NCI-H1436 (cell line): ENCODE measurements around the gene VPS26C.
"Not testable (repeated sequence)": the region's sequence is repeated elsewhere in the genome, so short reads cannot be mapped to it uniquely, and the experiment has no call there.

Source experiments
- DNase-seq: peaks from one replicate; lab custom pipeline; 2025; lab: John Stamatoyannopoulos, UW

The VPS26C gene

DNA sequence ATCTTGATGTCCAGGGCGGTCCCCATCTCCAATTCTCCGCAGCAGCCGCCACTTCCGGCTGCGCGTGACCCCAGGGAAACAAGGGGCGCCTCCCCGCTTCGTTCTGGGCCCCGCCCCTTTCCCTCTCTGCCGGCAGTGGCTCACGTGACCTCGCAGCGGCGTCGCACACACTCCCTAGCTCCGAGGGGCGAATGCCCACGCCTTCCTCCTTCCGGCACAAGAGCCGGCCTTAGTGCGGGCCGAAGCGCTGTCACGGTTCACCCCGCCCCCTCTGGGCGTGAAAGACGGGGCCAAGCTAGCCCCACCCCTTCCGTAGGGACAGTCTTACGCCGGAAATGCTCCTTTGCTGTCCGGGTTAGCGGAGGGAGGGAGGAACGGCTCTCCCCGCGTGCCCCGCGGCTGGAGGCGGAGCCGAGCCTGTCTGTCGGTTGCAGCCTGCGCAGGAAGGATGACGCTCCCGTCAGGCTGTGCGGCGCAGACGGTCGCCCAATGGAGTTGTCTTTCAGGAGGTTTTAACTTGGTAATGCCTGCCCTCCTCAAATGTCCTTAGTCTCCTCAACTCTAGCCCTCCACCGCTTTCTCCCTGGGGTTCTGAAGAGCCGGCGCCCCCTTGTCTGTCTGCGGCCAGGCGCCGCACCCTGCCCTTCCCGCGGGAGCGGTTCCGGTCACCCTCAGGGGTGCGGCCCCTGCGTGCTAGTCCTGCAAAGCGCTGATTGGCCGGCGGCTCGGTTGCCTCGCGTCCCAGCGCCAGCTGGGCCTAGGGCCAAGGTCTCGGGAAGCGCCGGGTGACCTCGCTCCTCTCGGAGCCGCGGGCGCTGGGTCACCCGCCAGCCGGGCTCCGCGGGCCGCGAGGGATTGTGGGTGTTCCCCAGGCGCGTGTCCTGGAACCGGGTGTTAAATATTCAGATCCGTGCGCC lies at the start of gene VPS26C:
Gene VPS26C, minus strand, starts transcription at position 66 of the 917 bp plus-strand sequence. Its CDS starts 40 bp downstream, at position 26.
- peak; percentile 98 for DNase-seq

DNA sequence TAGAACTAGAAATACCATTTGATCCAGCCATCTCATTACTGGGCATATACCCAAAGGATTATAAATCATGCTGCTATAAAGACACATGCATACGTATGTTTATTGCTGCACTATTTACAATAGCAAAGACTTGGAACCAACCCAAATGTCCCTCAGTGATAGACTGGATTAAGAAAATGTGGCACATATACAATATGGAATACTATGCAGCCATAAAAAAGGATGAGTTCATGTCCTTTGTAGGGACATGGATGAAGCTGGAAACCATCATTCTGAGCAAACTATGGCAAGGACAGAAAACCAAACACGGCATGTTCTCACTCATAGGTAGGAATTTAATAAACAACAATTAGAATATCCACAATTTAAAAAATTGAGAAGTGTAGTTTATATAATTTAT lies 48.9 kb upstream of the VPS26C start:
- DNase-seq, result not testable (repeated sequence)

DNA sequence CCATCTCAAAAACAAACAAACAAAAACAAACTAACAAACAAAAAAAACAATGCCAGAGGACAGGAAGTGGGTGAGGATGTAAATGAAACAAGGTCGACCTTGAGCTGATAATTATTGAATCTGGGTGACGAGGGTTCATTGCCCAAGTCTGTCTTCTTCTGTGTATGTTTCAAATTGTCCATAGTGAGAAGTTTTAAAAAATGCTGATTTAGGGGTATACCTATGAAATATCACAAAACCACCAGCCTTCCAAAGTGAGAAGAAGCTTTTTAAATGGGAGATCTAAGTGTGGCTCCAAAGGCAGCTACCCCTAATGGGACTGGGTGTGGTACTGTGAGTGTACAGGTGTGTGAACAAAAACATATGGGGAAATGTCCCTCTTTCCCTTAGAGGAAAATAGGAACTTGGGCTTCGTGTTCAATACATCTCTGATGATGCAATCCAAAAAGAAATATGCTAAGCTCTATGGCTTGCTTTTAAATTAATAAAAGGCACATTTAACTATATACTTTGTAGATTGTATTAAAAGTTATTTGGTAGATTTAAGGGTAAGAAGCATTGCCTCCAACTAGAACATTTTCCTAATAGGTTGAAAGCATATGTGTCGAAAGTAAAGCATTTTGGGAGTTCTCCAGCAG lies 33.1 kb upstream of the VPS26C start:
- DNase-seq, result no peak

DNA sequence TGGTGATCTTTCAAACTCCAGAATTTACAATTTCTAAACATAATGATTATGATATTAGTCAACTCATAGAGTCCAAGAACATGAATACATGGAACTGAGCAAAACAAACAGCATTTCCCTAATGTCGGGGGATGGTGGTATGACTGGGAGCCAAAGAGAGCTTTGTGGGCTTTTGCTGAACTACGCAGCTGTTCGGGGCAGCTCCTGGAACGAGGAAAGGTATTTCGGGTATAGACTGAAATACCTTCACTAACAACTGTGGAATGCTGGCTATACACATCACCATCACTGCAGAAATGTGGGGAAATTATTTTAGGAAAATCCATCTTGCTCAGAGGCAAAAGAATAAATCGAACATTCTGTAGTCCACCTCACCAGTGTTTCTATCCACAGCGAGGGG lies 30.2 kb upstream of the VPS26C start:
- DNase-seq, result no peak

DNA sequence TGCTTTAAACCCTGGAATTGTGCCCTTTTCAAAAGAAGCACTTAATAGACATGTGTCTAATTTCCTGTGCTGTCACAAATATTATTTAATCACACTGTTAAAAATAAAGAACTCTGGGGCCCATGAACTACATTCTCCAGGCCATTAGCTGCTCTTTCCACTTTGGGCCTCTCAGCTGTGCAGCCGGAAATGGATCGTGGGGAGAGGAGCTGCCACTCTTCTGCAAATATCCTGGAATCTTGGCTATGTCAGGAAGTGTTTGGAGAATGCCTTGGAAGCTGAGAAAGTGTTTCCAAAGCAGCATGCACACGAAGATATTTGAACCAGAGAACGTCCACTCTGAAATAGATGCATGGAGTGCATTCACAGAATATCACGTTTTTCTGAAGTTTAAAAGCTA lies 27.5 kb upstream of the VPS26C start:
- DNase-seq, result no peak

DNA sequence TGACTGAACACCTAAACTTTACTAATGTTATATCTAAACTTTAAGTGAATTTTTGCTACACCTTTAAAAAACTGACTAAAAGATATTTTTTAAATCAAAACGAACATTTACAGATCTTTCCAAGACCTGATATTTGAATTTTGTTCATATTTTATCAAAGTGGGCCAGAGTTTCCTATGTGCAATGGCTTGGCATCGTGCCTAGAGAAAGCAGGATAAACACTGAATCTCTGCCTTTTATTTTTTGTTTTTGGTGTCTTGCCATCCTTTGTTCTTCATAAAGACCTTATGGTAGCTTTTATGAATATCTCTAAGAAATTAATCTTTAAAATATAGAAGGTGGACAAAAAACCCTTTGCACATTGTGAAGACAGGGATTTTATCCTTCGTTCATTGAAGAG lies 25.8 kb upstream of the VPS26C start:
- DNase-seq, result no peak

DNA sequence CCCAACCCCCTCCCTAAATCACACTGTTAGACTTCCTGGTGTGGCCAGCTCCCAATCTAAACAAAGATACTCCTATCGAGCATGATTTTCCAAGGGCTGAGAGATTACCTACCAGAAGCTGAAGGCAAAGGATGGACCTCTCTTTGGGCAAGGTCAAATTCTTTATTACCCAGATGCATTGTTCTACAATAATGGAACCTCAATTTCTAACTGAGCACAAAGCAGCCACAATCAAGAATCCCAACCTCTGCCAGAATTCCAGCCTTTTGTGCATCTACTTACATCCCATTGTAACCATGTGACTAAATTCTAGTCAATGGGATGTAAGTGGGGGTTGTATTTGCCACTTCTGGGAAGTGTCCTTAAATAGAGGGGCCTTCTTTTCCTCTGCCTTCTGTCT lies 24.9 kb upstream of the VPS26C start:
- DNase-seq, result no peak

DNA sequence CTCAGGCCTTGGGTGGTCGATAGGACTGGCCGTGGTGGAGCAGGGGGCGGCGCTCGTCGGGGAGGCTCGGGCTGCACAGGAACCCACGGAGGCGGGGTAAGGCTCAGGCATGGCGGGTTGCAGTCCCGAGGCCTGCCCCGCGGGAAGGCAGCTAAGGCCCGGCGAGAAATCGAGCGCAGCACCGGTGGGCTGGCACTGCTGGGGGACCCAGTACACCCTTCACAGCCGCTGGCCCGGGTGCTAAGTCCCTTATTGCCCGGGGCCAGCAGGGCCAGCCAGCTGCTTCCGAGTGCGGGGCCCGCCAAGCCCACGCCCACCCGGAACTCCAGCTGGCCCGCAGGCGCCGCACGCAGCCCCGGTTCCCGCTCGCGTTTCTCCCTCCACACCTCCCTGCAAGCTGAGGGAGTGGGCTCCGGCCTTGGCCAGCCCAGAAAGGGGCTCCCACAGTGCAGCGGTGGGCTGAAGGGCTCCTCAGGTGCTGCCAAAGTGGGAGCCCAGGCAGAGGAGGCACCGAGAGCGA lies 16.1 kb upstream of the VPS26C start:
- DNase-seq, result not testable (repeated sequence)

DNA sequence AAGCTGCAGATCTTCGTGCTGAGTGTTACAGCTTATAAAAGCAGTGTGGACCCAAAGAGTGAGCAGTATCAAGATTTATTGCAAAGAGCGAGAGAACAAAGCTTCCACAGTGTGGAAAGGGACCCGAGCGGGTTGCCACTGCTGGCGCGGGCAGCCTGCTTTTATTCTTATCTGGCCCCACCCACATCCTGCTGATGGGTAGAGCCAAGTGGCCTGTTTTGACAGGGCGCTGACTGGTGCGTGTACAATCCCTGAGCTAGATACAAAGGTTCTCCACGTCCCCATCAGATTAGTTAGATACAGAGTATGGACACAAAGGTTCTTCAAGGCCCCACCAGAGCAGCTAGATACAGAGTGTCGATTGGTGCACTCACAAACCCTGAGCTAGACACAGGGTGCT lies 15.5 kb upstream of the VPS26C start:
- DNase-seq, result not testable (repeated sequence)

DNA sequence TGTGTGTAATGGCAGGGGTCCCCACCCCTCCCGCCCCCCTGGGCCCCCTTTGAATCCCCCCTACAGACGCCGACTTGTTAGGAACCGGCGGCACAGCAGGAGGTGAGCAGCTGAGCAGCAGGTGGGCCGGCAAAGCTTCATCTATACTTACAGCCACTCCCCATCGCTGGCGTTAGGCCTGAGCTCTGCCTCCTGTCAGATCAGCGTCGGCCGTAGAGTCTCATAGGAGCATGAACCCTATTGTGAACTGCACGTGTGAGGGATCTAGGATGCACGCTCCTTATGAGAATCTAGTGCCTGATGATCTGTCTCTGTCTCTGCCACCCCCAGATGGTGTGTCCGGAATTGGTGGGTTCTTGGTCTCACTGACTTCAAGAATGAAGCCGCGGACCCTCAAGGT lies 14.9 kb upstream of the VPS26C start:
- DNase-seq, result peak; percentile 12

DNA sequence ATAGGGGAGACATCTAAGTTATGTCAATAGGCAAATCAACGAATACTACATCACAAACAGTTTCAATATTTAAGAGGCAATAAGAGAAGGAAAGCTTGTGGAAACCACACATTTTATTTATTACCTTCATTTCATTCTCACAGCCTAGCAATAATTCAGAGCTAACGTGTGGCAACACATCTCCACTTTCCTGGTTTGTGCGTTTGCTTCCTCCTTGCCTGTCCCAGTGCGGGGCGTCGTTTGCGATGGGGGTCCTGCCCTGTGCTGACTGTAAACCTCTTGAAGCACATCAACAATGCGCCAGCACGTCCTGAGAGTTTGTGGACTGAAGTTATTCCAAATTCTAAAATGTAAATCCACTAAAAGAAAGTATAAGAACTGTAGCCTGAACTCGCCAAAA lies 14.4 kb upstream of the VPS26C start:
- no peak for DNase-seq

DNA sequence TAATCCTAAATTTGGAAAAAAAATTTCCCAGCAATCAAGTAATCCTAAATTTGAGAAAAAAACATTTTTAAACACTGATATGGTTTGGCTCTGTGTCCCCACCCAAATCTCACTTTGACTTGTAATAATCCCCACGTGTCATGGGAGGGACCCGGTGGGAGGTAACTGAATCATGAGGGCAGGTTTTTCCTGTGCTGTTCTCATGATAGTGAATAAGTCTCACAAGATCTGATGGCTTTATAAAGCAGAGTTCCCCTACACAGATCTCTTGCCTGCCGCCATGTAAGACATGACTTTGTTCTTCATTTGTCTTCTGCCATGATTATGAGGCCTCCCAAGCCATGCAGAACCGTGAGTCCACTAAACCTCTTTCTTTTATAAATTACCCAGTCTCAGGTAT lies 12.1 kb upstream of the VPS26C start:
- not testable (repeated sequence) for DNase-seq

DNA sequence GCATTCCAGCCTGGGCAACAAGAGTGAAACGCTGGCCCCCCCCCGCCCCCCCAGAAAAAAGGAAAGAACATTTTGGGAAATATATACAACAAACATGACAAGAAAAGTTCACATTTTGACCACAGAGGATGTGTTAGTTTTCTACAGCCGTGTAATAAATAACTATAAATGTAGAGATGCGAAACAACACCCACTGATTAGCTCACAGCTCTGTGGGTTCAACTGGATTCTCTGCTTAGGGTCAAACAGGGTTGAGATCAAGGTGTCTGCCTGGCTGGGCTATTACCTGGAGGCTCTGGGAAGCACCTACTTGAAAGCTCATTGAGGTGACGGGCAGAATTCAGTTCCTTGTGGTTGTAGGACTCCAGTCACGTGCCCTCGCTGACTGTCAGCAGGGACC lies 11.1 kb upstream of the VPS26C start:
- DNase-seq, result no peak

DNA sequence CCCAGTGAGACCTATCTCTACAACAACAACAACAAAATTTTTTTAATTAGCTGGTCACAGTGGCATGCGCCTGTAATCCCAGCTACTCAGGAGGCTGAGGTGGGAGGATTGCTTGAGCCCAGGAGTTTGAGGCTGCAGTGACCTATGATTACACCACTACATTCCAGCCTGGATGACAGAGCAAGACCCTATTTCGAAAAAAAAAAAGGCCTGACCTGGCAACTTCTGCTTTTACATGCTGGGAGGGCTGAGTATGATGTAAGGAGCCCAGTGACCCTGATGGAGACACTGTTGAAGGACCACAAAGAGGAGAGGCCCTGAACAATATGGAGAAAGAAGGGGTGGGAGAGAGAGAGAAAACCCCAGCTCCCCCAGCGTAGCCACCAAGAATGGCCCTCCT lies 9.2 kb upstream of the VPS26C start:
- no peak for DNase-seq

DNA sequence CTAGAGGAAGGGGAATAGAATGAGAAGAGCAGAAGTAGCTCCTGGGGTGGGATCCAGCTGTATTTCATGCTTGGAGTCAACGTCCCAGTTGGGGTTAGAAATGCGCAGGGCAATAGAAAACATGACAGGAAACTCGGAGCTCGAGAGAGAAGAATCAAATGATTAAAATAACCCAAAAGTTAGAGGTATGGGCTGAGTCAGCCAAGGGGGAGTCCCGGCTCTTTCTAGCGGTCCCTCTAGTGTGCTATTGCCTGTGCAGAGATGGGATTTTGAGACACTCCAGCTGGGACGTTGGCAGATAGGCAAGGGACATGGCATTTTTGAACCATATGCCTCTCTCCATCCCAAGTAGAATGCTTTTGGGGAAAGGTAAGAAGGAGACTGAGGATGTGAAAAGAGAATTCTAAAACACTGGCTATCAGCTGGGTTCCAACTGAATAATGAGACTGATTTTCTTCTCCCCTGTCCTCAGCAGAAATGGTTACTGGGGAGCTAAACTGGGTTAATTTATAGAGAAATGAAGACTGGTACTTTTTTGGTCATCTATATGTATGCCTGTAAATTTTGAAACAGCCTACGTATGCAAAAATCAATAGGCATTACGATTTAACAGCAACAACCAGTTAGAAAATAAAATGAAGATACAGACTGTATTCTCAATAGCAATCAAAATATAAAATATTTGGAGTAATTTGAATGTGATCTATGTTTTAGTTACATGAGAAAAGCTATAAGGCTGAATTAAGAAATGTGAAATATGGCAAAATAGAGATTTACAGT lies 7.0 kb upstream of the VPS26C start:
- DNase-seq, result no peak

DNA sequence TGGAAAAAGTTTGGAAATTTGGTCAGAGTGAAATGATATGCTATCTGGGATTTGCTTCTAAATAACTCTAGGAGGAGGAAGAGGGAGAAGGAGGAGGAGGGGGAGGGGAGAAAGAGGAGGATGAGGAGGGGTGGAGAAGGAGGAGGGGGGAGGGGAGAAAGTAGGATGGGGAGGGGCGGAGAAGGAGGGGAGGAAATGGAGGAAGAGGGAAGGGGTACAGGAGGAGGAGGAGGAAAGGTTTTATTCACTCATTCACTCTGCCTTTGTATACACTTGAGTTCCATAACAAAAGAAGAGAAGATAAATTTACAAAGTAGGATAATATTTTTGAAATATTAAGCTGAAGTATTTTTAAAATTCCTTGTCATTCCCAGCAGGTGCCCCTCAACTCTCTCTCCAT lies 6.3 kb upstream of the VPS26C start:
- no peak for DNase-seq

DNA sequence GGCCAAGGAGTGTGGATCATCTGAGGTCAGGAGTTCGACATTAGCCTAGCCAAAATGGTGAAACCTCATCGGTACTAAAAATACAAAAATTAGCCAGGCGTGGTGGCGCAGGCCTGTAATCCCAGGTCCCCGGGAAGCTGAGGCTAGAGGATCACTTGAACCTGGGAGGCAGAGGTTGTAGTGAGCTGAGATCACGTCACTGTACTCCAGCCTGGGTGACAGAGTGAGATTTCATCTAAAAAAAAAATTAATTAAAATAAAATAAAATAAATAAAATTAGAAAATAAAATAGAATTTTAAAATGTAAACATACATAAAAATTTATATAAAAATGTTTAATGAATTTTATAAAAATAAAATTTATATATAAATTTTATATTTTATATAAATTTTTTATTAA lies 5.8 kb upstream of the VPS26C start:
- DNase-seq, result no peak

DNA sequence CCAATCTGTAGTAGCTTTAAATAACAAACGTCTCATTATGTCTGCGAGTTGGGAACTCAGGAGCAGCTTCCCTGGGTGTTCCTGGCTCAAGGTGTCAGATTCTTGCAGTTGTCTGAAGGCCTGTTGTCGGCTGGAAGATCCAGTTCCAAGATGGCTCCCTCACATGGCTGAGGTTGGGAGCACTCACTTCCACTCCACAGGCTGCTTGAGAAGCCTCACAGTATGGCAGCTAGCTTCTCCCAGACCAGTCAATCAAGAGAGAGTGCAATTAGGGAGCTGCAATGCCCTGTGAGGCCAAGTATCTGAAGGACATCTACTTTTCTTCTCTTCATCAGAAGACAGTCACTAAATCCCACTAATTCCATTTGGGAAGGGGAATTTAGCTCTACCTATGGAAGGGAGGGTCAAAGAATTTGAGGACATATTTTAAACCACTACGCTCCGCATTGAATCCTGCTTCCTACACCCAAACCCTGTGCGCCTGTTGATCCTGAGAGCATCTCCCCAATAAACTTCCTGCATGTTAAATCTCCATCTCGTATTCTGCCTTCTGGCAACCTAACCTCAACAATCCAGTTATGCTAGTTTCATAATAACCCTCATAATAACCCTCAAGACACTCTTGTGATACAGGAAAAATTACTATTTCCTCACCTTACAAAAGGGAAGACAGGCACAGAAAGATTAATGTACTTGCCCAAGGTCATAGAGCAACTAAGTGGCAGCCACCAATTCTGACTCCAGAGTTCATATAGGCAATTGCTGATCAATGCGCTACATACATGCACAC lies 3.6 kb upstream of the VPS26C start:
- no peak for DNase-seq

DNA sequence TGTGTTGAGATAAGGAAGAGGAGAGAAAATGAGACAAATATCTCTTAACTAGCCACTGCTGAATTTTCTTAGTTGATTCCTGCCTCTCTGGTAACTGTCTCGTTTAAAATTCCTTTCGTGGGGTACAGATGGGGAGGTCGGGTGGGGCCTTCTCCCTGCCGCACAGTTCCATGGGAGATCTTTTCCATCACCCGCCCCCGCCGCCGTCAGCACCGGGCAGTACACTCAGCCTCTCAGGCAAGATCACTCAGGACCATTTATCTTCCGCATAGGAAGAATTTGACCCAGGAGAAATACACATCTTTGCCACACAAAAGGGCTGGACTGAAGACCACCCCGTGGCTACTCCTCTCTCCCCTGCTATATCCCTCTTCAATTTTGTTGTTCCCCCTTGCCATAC lies 2.3 kb upstream of the VPS26C start:
- DNase-seq, result no peak

DNA sequence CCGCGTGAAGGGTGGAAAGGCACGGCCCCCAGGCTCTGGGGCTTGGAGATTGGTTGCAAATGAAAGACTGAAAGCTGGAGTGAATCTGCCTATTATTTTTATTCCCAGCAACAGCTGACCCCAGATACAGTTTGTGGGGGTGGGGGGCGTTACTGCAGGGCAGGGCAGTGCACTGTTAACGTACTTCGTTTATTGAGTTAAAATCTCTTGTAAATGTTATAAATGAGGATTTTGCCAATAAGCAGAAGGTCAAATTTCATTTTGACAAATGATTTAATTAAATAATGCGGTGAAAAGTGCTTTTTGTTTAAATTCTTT lies 1.0 kb upstream of the VPS26C start:
- no peak for DNase-seq

DNA sequence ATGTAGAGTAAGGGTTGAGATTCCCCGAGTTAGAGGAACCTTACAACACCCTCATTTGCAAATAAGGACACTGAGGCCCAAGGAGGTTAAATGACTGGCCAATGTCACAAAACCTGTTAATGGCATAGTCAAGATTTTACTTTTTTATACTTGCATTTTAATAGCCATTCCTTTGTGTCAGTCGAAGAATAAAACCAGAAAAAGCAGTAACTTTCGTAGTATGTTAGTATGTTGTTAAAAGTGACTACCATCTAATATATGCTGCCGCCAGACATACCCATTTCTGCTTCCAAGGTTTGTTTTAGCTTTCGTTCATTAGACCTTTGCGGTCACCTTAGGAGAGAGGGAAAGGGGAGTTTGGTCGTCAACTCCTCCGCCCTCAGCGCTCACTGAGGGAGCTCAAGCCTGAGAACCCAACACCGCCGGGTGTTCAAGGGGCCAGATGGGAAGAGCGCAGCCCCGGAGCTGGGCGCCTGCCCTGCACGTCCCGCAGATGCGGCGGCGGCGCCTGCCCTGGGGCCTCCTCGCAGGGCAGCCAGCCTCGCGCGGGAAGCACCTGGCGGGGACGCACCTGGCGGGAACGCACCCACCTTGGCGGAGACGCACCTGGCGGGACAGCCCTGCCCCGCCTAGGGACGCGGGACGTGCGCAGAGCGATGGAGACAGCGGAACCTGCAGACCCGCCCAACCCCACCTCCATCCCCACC lies 466 bp downstream of the VPS26C start:
- peak; percentile 72 for DNase-seq
